ENCODE data around the gene ELOA2.
"Not testable (repeated sequence)": the region's sequence is repeated elsewhere in the genome, so short reads cannot be mapped to it uniquely, and the experiment has no call there.

ELOA2 gene

GRCh38 chr18:47019870-47020269, 15.6 kb downstream of the ELOA2 start:
- DNase-seq, result not testable (repeated sequence)

Measured in DMS79 (cell line).